HG03060 (cell line): ENCODE results near the gene GADD45GIP1.

Experiments used
- ATAC-seq: cut with Tn5 transposase; IDR thresholded peaks from one replicate; pipeline ENCODE4 v1.9.1; 2021; ENCODE audit warnings: low read depth, moderate number of reproducible peaks; ENCODE audit not compliant: unreplicated experiment

GADD45GIP1 gene

DNA sequence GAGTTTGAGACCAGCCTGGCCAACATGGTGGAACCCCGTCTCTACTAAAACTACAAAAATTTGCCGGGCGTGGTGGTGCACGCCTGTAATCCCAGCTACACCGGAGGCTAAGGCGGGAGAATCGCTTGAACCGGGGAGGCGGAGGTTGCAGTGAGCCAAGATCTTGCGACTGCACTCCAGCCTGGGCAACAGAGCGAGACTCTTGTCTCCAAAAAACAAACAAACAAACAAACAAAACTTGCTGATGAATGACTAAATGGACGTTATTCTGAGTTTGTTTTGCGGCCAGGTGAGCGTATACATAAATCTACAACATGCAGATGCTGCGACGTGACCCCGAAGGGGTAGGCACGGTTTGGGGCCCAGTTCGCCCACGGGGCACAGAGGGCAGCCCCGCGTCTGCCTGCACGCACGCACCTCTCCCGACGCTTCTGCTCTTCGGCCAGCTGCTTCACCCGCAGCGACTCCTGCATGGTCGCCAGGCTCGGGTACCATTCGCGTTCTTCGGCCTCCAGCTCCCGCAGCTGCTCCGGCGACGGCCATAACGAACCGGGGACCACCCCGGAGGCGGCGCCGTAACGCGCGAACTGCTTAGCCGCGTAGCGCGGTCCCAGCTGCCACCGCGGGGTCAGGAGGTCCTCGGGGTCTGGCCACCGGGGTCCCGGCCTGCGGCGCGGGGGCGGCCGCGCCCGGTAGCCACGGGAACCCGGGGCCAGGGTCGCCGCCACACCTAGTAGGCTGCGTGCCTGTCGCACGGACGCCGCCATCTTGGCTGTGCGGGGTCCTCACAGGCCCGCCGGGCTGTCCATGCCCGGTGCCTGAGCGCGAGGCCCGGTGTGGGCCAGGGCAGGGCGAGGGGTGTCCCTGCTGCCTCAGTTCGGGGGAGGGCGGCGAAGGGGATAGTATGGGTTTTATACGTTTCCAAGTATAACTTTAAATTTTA, at the start of gene GADD45GIP1:
Gene GADD45GIP1 (minus strand): TSS at position 778 of the 943 bp plus-strand sequence. CDS start 11 bp downstream, at position 767.
- no peak for ATAC-seq

DNA sequence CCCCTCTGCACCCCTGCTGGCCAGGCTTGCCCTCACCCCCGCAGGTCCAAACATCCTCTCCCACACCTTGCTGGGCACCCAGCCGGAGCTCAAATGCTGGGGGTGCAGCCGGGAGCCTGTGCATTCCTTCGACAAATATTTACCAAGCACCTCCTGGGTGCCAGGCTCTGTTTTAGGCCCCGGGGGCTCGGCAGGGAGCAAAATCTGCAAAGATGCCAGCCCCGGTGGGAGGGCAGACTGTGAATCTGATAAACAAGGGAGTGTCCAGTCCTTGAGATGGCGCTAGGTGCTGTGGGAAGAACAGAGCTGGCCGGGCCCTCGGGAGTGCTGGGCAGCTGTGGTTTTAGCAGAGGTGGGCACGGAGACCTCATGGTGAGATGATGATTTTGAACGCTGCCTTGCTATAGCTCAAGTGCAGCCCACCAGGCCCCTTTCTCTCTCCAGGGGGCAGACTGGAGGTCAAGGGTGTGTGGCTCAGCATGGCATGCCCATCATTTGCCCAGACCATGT, 48.9 kb upstream of the GADD45GIP1 start:
- no peak for ATAC-seq

DNA sequence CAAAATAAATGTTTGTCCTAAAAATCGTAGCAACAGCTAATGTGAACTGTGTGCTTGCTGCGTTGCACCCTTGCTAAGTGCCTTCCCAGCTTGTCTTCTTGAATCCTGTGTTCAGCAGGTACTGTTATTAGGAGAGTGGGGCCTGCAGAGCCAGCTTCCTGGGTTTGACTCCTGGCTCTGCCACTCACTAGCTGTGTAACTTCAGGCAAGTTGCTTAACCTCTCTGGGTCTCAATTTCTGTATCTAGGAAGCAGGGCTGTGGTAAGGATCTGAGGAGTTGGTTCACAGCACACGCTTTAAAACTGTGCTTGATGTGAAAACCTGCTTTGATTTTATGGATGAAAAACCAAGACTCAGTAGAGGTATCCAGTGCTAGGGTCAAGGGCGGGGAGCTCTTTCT, 48.2 kb upstream of the GADD45GIP1 start:
- no peak for ATAC-seq

DNA sequence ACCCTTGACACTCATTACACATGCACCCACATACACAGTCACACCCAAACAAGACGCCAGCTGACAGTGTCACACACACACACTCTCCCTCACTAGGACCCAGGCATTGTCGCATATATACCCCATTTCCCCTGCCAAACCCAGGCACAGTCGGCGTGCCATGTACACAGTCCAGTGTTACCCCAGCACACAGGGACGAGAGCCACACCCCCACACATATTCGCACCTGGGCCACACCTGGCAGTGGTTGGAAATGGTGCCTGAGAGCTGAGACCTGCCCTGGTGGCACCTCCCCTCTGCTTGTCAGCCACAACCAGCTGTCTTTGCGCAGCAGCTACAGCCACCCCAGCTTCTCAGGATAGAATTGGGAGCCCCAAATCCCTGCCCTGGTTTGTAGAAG, 47.2 kb upstream of the GADD45GIP1 start:
- no peak for ATAC-seq

DNA sequence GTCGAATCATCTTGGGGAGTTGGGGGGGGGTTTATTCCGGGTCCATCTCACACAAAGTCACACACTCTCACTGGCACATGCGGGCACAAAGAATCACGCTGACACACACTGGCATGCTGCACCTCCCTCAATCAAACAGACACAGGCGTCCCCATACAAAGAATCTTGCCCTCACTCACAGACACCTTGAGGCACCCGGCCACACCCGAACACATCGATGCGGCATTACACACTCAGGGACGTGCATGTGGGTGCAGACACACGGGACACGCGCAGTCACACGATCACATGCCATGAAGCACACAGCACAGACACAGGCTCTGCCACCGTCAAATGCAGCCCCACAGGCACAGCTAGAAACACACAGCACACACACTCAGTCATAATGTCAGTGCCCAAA, 46.1 kb upstream of the GADD45GIP1 start:
- no peak for ATAC-seq

DNA sequence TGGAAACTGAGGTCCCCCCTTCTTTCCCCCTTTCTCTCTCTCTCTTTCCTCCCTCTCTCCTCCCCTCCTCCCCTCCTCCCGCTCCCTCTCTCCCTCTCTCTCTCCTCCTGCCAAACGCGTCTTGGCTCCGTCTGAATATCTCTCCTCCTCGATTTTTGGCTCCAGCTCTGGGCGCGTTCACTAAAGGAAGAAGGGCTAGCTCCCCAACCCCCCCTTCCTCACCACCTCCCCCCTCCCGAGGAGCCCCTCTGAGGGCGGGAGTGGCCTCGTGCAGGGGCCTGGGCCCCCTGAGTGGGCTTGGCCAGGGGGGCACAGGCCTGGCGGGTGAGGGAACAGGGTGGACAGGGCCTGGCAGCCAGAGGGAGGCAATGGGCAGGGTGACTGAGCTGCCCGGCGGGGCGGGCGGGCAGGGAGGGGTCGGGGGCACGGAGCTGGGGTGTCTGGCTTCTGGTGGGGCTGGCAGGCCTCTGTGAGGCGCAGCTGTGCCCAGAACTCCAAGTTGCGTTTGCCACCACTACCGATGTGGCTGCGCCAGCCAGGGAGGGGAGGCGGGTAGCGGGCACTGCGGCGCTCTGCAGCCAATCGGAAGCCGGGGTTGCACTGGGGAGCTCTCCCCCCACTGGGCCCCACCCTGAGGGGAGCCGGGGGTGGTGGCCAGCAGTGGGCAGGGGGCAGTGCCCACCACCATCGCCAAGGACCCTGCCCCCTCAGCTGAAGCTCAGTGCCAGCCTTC, 45.3 kb upstream of the GADD45GIP1 start:
- no peak for ATAC-seq

DNA sequence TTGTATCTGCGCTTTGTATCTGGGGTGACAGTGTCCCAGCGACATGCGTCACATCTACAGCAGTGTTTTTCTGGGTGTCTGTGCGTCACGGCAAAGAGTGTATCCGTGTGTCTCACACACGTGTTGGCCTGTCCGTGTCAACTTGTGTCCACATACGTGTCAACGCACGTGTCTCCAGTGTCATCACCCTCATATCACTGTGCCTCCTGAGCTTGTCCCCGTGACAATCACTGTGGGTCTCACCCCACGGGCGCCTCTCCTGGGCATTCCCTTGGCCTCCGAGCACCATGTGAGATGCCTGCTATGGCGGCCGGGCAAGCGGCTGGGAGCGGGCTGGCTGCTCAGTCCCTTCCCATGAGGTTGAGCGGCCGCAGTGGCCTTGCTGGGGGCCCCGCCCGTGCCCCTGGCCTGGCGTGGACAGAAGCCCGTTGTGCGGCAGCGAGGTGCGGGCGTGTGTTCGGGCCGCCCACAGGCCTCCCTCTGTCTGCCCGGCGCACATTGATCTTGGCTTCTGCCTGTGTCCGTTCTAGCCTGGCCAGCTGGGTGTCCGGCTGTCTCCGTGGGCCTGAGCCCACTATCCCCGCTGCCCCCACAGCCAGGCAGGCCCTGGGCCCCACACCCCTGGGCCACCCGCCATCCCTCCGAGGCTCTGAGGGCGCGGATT, 44.6 kb upstream of the GADD45GIP1 start:
- no peak for ATAC-seq

DNA sequence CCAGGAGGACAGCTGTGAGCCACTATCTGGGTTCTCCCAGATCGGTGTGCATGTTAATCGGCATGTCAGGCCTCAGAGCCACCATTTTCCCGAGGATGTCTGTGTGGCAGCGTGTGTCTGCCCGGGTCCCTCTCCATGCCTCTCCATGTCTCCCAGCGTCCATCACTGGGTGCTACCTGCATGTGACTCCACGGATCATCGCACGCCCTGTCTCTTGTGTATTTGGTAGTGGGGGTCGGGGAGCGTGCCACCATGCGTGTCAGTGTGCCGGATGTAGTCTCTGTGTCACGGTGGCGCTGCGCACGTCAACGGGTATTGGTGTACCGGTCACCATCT, 44.1 kb upstream of the GADD45GIP1 start:
- ATAC-seq: no peak

DNA sequence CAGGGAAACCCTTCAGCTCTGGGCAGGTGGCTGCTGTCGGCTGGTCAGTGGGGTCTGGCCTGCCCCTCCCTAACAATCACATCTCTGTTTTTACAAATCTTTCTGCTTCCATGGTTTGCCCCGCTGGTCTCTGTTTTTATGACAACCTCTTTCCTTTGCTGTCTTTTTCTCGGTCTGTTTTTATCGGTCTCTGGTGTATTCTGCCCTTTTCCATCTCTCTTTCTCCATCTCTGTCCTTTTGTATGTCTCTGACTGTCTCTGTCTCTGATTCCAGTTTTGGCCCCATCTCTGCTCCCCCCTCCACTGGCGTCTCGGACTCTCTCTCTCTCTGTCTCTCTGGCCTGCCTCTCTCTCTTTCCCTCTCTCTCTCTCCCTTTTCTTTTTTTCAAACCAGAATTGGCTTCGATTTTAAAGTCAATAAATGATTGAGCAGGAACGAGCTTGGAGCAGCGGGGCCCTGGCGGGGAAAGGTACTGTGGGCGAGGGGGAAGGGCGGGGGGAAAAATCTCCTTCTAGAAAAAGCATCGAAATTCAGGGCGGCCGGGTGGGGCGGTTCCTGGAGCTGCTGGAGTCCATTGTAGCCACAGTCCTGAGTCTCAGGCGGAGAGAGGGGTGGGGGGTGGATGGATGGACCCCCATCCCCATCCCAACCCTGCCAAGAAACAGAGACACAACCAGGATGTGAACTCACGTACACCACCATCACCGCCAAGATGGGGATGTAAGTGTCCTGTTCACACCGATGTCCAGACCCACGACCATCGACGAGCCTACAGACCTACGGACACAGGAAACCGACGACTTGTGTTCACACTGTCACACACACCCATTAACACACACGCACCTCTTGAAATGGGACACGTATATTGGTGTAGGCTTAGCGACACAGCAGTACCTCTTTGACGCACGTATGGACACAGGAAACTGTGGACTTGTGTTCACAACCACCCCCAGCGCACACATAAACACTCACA, 41.2 kb upstream of the GADD45GIP1 start:
- no peak for ATAC-seq

DNA sequence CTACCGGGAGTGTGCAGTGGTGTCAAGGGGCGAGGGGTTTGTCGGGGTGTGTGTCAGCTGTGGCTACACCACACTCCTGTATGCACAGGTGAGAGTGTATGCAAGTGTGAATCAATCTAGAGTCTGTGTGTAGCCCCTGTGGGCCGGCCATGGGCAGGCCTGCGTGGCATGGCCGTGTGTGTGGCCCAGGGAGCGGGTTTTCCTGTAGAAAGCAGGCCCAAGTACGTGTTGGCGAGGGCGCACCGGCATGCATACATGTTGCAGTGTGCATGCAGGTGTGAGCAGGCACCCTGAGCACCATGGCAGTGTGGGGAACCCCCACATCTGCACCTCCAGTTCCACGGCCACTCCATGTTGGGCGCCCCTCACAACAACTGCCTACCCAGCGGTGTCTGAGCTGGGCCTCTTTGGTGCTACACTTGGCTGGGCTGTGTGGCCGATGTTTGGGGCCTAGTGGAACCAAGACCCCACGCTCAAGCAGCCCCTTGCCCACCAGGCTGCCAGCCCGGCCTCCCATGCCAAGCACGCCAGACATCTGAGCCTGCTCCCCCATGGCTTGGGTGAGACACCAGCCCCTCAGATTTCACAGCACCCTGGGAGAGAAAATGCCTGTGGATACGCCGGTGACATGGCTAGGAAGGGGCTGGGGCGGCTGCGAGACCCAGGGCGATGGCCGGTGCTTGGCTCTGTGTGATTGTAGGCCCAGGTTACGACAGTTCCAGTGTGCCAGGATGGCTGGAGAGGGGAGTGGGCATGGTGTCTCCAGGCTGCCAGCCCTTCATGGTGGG, 40.4 kb upstream of the GADD45GIP1 start:
- ATAC-seq: no peak

DNA sequence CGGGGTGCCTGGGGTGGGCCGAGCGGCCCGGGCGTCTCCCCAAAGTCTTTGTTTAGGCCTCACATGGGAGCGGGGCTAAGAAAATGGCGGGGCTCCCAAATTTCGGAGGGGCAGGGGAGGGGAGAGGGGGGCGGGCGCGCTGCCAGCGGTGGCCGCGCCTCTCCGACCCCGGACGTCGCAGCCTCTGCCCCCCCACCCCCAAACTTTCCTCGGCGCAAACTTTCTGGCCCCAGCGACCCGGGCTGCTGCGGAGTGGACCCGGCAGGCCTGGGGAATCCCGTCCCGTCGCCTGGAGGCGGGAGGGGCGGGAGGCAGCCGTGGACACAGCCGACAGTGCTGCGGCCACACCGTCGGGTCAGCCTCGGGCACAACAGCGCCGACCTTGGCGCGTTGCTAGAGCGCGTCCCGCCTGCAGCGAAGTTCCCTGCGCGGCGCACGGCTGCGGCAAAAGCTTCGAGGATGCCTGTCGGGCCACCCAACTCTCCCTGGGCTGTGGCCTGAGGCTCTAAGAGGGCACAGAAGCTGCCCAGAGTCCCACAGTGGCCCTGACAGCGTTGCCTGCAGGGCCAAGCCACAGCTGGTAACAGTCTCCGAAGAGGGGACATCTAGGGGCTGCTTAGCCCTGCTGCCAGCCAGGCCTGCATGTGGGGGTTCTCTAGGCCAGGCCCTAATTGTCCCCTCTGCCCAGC, 39.5 kb upstream of the GADD45GIP1 start:
- ATAC-seq: no peak

DNA sequence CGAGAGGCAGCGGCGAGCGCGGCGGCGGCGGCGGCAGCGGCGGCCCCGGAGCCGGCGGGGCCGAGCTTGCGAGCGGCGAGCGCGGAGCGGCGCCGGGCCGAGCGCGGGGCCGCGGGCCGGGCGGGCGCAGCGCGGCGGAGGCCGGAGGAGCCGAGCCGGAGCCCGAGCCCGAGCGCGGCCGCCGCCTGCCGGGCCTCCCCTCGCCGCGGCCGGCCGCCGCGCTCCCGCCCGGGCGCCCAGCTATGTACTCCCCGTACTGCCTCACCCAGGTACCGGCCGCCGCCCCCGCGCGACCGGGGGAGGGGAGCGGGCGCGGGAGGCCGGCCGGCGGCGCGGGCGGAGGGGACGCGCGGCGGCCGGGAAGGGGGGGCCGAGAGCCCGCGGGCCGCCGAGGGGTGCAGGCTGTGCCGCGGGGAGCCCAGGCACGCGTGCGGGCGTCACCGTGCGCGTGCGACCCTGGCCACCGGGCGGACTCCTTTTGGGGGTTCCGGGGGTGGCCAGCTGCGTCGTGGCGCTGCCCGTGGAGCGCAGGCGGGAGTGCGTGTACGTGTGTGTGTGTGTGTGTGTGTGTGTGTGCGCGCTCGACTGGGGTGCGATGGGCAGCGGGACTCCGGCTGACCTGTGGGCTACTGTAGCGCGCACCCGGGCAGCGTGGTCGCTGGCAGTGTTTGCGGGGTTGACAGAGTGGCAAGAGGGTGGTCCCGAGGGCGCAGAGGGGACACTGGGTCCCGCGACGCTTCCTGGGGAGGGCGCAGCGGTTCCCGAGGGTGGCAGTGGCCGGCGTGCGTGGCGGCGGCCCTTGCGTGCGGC, 38.8 kb upstream of the GADD45GIP1 start:
- no peak for ATAC-seq

DNA sequence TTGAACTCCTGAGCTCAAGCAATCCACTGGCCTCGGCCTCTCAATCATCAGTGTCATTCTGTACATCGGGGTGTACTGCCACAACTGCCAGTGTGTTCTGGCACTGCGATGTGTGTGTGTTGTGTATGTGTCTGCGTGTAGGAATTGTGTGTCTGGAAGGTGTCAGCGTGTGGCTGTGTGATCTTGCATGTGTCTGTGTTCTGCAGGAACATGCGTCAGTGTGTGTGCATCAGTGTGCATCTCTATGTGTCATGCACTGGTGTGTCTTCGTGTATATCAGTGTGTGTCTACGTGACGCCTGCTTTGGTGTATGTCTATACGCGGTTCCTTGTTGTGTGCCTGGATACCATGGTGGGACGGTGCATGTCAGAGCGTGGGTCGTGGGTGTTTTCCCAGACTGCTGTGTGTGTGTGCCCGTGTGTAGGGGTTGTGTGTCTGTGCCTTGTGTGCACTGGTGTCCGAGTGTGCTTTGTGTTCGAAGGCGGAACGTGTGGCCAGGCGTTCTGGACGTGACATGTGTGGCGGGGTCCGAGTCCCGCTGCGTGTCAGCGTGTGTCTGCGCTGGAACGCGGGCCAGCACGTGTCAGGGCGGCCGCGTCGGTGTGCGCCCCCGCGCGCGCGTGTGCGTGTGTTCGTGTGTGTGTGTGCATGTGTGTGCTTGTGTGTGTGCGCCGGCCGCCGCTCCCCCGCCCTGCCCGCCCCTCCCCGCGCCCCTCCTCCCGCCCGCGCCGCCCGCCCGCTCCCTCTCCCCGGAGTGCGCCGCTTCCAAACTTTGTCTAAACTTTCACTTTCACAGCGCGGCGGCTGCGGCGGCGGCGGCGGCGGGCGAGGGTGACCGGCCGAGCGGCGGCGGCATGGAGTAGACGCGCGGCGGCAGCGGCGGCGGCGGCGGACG, 37.9 kb upstream of the GADD45GIP1 start, which contains the start of gene NFIX:
Gene NFIX (plus strand): TSS at position 775 of the 895 bp plus-strand sequence. CDS start 363 bp downstream, outside the sequence.
- ATAC-seq: no peak

DNA sequence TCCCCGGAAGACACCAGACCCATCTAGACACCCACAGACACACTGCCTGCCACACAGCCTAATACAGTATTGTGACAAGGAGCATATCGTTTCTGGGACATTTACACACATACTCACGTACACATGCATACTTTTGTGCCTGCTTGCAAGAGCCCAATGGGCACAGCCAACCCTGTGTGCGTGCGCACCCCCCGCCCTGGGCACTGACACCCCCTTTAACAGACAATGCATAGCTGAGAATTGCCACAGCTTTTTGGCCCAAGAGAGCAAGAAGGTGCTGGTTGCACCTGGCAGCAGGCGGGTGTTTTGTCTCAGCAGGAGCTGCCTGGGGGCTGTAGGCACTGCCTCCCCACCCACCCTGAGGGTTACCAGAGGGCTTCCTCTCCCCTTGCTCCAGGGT, 36.5 kb upstream of the GADD45GIP1 start:
- no peak for ATAC-seq

DNA sequence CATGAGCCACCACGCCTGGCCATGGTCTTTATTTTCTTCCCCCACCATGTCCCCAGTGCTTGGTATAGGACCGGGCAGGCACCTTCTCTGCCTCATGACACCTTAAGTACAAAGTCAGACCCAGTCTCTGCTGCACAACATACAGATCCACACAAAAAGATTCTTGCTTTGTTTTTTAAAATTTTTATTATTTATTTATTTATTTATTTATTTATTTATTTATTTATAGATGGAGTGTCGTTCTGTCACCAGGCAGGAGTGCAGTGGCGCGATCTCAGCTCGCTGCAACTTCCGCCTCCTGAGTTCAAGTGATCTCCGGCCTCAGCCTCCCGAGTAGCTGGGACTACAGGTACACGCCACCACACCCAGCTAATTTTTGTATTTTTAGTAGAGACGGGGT, 35.7 kb upstream of the GADD45GIP1 start:
- no peak for ATAC-seq

DNA sequence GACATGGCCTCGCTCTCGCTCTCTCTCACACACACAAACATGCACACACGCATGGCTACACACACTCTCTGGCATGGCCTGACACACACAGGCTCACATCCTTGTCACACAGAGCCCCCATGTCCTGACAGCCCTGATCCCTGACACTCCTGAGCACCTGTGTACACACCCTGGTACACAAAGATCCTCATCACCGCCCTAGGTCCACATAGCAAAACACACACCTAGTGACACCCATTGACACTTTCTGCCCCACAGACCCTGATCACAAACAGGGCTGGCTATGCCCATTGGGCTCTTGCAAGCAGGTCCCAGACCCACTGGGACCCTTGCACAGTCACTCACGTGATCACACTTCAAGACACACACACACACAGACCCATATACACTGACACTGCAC, 34.3 kb upstream of the GADD45GIP1 start:
- no peak for ATAC-seq

DNA sequence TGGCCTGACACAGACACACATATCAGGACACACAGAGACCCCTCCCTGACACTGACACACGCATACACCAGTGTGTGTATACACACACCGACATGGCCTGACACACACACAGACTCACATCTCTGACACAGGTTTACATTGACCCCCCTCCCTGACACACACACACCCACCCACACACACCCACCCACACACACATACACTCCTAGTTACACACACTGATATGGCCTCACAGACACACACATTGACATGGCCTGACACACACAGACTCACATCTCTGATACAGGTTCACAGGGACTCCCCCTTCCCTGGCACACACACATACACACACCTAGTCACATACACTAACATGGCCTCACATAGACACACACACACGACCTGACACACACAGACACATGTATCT, 33.8 kb upstream of the GADD45GIP1 start:
- no peak for ATAC-seq
